ENCODE results near the gene DNAJC15.

- TF ChIP-seq POLR2A (IDR thresholded peaks at IDR 0.05; ENCODE audit: low read length) = no peak
- TF ChIP-seq GATA1 (IDR thresholded peaks at IDR 0.05; ENCODE audit: low read depth, low read length) = no peak
Measured at GRCh38 chr13:43077461-43077860, 54.1 kb downstream of the DNAJC15 start.

All from erythroblast (primary cell).